K562 (cell line): ENCODE data around the gene LPCAT3. TPM values are rescaled to one million over a fixed set of nuclear protein-coding genes. Genes with fewer than 3 reads are reported as not detected.

ENCODE experiments used
- ATAC-seq: fragments of 200-7000 bp; cut with Tn5 transposase; 3 replicates; pipeline ENCODE4 v1.9.1; 2020; ENCODE audit warnings: moderate library complexity
- BruUV-seq: library from RNA; stranded (reverse); fragments of 400-500 nt; replicated peaks from 2 replicates; lab custom pipeline; 2021; lab: Mats Ljungman, UMichigan
- CTCF ChIA-PET: fragments of 300-600 bp; formaldehyde crosslinking; extraction: SDS; loops from one replicate; lab custom pipeline; 2021; ENCODE audit warnings: low intra/inter-chr PET ratio; lab: Yijun Ruan, JAX
- POLR2A ChIA-PET: fragments of 300-600, 350-650 bp; sonication (Branson Sonifier 250); formaldehyde crosslinking; extraction: SDS; loops from one replicate; lab custom pipeline; 2021; ENCODE audit warnings: antibody characterized with exemption, inconsistent platforms; lab: Yijun Ruan, JAX
- DNase-seq, 4 experiments: peaks; one replicate each; pipeline versions ENCODE4 v3.0.0 to v3.0.0-alpha.2; 2011 to 2018; ENCODE audit warnings: low spot score in 3 of 4, mixed read lengths in 3 of 4; ENCODE audit errors: extremely low read depth in 1 of 4
- FAIRE-seq: peaks from 2 replicates; lab custom pipeline; 2011; peaks lifted over from hg19 to GRCh38; lab: Jason Lieb, UNC
- H2AFZ ChIP-seq: 2 replicates; pipeline ENCODE4 v1.6.0; 2011; ENCODE audit warnings: low read depth, low read length, control low read depth, inconsistent platforms
- H3K27ac ChIP-seq: fragments of 200-600 bp; 3 replicates; pipeline ENCODE4 v1.8.0; 2011; ENCODE audit warnings: low read depth, mild to moderate bottlenecking, control low read depth, inconsistent platforms, low read length, moderate library complexity, mixed read lengths; ENCODE audit errors: extremely low read depth
- H3K27me3 ChIP-seq, 2 experiments: fragments of 300-600 bp in 1 of 2; 2 replicates in 1 of 2; 3 replicates in 1 of 2; pipeline versions ENCODE4 v1.6.0 to v1.8.0; 2011; ENCODE audit warnings: inconsistent platforms in 2 of 2, low read length in 2 of 2, mild to moderate bottlenecking in 1 of 2, mixed read lengths in 1 of 2, moderate library complexity in 1 of 2; ENCODE audit not compliant: control insufficient read depth in 2 of 2, insufficient read depth in 2 of 2
- H3K36me3 ChIP-seq: fragments of 300-600 bp; 3 replicates; pipeline ENCODE4 v1.8.0; 2011; ENCODE audit warnings: mild to moderate bottlenecking, low read length, inconsistent platforms; ENCODE audit not compliant: control insufficient read depth, insufficient read depth
- H3K4me1 ChIP-seq, 2 experiments: fragments of 200-600 bp in 1 of 2; replicated peaks in 1 of 2; 2 replicates in 1 of 2; 3 replicates in 1 of 2; pipeline versions ENCODE4 v1.5.1 to v1.8.0; 2011; ENCODE audit warnings: inconsistent platforms in 2 of 2, low read length in 2 of 2, mild to moderate bottlenecking in 1 of 2, mixed read lengths in 1 of 2, moderate library complexity in 1 of 2; ENCODE audit not compliant: control insufficient read depth in 2 of 2, insufficient read depth in 2 of 2
- H3K4me2 ChIP-seq: 2 replicates; pipeline ENCODE4 v1.6.1; 2011; ENCODE audit warnings: low read length, control low read depth, inconsistent platforms, mixed read lengths; ENCODE audit not compliant: insufficient read depth
- H3K4me3 ChIP-seq: fragments of 200-600 bp; sonication (generic), shearing (Covaris generic); 2 replicates; pipeline ENCODE4 v1.5.1; 2016; ENCODE audit warnings: control low read depth, inconsistent platforms
- H3K79me2 ChIP-seq: fragments of 200-600 bp; 3 replicates; pipeline ENCODE4 v1.8.0; 2011; ENCODE audit warnings: low read length, inconsistent platforms; ENCODE audit not compliant: control insufficient read depth, insufficient read depth
- H3K9ac ChIP-seq, 2 experiments: 2 replicates each; pipeline versions ENCODE4 v1.6.0 to v1.6.1; 2011; ENCODE audit warnings: low read depth in 2 of 2, low read length in 2 of 2, control low read depth in 1 of 2, inconsistent platforms in 1 of 2, mild to moderate bottlenecking in 1 of 2, mixed read lengths in 1 of 2; ENCODE audit not compliant: insufficient read depth in 1 of 2
- H3K9me1 ChIP-seq: one replicate; pipeline ENCODE4 v1.6.0; 2011; ENCODE audit warnings: inconsistent platforms, mild to moderate bottlenecking, low read length, moderate library complexity; ENCODE audit not compliant: control insufficient read depth, insufficient read depth
- H3K9me3 ChIP-seq: replicated peaks from 2 replicates; pipeline ENCODE4 v1.5.1; 2011; ENCODE audit warnings: low read depth, low read length, inconsistent platforms; ENCODE audit not compliant: control insufficient read depth, insufficient read depth
- H4K20me1 ChIP-seq: replicated peaks from 2 replicates; pipeline ENCODE4 v1.6.1; 2011; ENCODE audit warnings: low read length, inconsistent platforms, mixed read lengths; ENCODE audit not compliant: control insufficient read depth, insufficient read depth
- CEBPB ChIP-seq: fragments of 450-650 bp; IDR thresholded peaks from 2 replicates; pipeline ENCODE4 v1.6.1; 2016; ENCODE audit warnings: missing genetic modification characterization, missing compliant biosample characterization
- ZKSCAN1 ChIP-seq: fragments of 150-350 bp; IDR thresholded peaks from 2 replicates; pipeline ENCODE4 v1.6.1; 2016; ENCODE audit warnings: low read depth, low read length
- WGBS: fragments of 100-300 bp; shearing (Covaris generic); methylation state at CpG from one replicate; pipeline ENCODE4 v1.1.6; 2016; ENCODE audit warnings: low coverage, mixed read lengths; ENCODE audit not compliant: insufficient coverage; ENCODE audit errors: missing lambda C conversion rate; 5-methylcytosine and 5-hydroxymethylcytosine counted together
- in situ Hi-C: fragments of 300-500 bp; cut with MboI; formaldehyde crosslinking; loops from 4 replicates; pipeline ENCODE4 v1.15.0; 2018; ENCODE audit warnings: inconsistent platforms, mixed read lengths
- intact Hi-C: fragments of 100-400 bp; cut with micrococcal nuclease; formaldehyde crosslinking; loops from 2 replicates; pipeline ENCODE4 v1.14.2; 2022
- polyA plus RNA-seq, 8 experiments: library from polyadenylated mRNA; depleted of rRNA in 4 of 8; stranded (reverse) in 5 of 8; unstranded in 3 of 8; fragments of >200 nt; fragmentation: Nextera tagmentation in 2 of 8; fragmentation: Illumina TruSeq in 1 of 8; extraction: Ambion mirVana in 2 of 8; extraction: Trizol in 1 of 8; gene quantifications; 2 replicates each; pipeline versions ENCODE4 v1.2.1 to v1.2.3, GENCODE V29; 2011 to 2014; ENCODE audit warnings: inconsistent platforms in 1 of 8, missing spikeins in 1 of 8
- total RNA-seq, 7 experiments: library from RNA; depleted of rRNA in 6 of 7; stranded (reverse); fragments of >200 nt in 6 of 7; fragmentation: Illumina TruSeq in 2 of 7; extraction: Trizol in 2 of 7; gene quantifications; 2 replicates each; pipeline versions ENCODE4 v1.2.1 to v1.2.3, GENCODE V29; 2011 to 2021; ENCODE audit warnings: low replicate concordance in 1 of 7
- TF ChIP-seq, protein P1 (sequence below), 3 experiments: IDR thresholded peaks in 2 of 3; conservative IDR thresholded peaks in 1 of 3; 2 replicates each; pipeline ENCODE4 v1.5.1; 2011 to 2012; ENCODE audit warnings: low read length in 3 of 3, mild to moderate bottlenecking in 3 of 3, control low read depth in 2 of 3, improper control_type of control experiment in 1 of 3, inconsistent platforms in 1 of 3, low read depth in 1 of 3, mixed read lengths in 1 of 3, moderate library complexity in 1 of 3; ENCODE audit not compliant: insufficient read depth in 2 of 3

Gene LPCAT3
- total and polyA plus RNA-seq, 9 of the 15 experiments (the other 6 are each of a cell fraction or from before 2014, with no cell fraction given), result 4.9 to 52.5 (median 25.3) TPM

DNA sequence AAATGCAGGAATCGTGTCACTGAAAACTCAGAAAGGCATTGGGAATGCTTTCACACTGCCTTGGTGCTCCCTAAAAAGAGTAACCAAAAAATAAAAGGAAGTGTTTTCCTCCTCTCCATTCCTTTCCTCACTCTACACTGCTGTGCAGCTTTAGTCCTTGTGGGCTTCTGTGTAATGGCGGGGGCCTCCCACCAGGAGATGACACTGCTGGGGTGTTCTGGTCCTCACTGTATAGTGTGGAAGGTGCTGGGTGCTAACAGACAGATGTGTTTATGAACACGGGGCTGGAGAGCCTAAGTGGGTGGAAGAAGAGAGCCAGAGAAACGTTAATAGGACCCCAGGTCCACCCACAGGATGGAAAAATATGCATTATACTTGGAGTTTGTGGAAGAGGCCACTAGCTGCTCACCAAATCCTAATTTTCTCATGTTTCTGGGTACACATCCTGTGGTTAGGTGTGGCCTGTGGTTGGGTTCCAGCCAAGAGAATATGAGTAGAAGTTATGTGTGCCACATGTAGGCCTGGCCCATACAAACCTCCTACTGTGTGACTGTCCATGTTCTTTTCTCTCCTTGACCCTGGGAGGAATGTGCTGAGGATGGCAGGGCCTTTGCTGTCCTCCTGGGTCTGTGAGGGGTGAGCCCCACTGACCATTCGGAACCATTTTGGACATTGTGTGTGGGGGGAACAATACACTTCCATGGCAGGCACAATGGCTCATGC, 28.3 kb upstream of the LPCAT3 start:
- Histone ChIP-seq H3K36me3 (no peaks in the 10 kb centered on the region), H3K79me2 (no peaks in the 10 kb centered on the region), H3K9me3 (no peaks in the 10 kb centered on the region), H3K9ac (no peak overlapping the region), H2AFZ (peak overlapping the region; percentile 72), H3K4me1 (no peaks in the 10 kb centered on the region; a peak in 1 of 5 replicates), H3K4me3 (no peak overlapping the region), H3K27me3 (no peaks in the 10 kb centered on the region), H3K4me2 (no peak overlapping the region), H4K20me1 (no peaks in the 10 kb centered on the region), H3K9me1 (no peaks in the 10 kb centered on the region), H3K27ac (no peak overlapping the region)
- ATAC-seq, result peak; percentile 84
- CTCF ChIA-PET, result no interaction called here
- WGBS, result 35% methylated on average over 4 of the region's 5 CpGs
- FAIRE-seq, result no peak
- intact Hi-C loops, result no loop called here
- no TSS peak for BruUV-seq
- no peak for DNase-seq
- in situ Hi-C loops, result no loop called here
- peak; percentile 63; the same call in 1 of the 2 replicates for TF ChIP-seq ZKSCAN1
- TF ChIP-seq CEBPB (tag), result no peak
- TF ChIP-seq, protein P1, sequence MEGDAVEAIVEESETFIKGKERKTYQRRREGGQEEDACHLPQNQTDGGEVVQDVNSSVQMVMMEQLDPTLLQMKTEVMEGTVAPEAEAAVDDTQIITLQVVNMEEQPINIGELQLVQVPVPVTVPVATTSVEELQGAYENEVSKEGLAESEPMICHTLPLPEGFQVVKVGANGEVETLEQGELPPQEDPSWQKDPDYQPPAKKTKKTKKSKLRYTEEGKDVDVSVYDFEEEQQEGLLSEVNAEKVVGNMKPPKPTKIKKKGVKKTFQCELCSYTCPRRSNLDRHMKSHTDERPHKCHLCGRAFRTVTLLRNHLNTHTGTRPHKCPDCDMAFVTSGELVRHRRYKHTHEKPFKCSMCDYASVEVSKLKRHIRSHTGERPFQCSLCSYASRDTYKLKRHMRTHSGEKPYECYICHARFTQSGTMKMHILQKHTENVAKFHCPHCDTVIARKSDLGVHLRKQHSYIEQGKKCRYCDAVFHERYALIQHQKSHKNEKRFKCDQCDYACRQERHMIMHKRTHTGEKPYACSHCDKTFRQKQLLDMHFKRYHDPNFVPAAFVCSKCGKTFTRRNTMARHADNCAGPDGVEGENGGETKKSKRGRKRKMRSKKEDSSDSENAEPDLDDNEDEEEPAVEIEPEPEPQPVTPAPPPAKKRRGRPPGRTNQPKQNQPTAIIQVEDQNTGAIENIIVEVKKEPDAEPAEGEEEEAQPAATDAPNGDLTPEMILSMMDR (IDR thresholded peaks at IDR 0.05 in 2 of 3, conservative IDR thresholded peaks at IDR 0.05 in 1 of 3; ENCODE audit: insufficient read depth in 2 of 3, low read depth in 1 of 3, low read length in 3 of 3), result peak in 1 of 3 experiments; percentile 6; a peak in 2 of 6 replicates
- POLR2A ChIA-PET, result interaction anchor here (0.6 to 0.7 kb wide), 2 partner anchors 11 to 12 kb away, joined by 3 read pairs; no protein-coding TSS in a partner anchor
